Measurements from ENCODE around the gene CHST11. TPM values are rescaled to one million over a fixed set of nuclear protein-coding genes. Genes with fewer than 3 reads are reported as not detected.
A peak's percentile ranks its signal among the peaks of the same experiment; 100 is the strongest.
"Not testable (repeated sequence)": the region's sequence is repeated elsewhere in the genome, so short reads cannot be mapped to it uniquely, and the experiment has no call there.

CHST11 gene
- total RNA-seq, 3 donors from 2014 or later: 12.5 to 16.4 (median 15.5) TPM

DNA sequence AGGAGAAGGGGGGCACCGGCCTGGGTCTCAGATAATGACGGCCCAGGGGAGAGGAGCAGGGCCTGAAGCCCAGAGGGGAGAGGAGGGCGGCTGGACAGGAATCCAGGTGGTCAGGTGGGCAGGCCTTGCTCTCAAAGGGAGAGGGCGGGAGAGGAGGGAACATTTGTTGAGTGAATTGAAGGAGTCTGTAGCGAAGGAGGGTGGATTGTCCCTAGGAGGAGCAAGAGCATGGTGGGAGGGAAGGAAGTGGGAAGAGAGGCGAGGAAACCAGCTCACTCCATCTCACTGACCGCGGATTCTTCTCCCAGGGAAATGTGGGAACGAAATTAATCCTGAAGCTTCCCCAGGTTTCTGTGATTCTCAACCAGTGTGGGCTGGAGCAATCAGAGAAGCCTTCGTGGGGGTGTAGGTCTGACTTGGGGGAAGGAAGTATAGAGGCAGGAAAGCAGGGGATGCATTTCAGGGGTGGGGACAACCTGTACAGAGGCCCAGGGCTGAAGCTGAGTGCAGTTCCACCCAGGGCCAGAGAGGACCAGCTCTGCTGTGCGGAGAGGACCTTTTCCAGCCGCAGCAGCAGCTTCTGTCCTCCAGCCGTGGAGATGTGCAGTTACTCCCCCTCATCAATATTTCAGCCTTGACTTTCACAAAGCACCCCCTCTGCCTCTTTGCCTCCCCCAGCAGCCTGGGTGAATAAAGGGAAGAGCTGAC, 100.9 kb downstream of the CHST11 start:
- DNase-seq (ENCODE audit: low spot score in 2 of 2): no peak
- Histone ChIP-seq H3K9me3 (peaks cover 0 to 11% of the 10 kb centered on the region in 2 donors), H3K36me3 (no peaks in the 10 kb centered on the region), H3K4me3 (no peak overlapping the region), H3K4me1 (no peaks in the 10 kb centered on the region), H3K27ac (no peak overlapping the region), H3K27me3 (no peaks in the 10 kb centered on the region)
- no peak for TF ChIP-seq POLR2A (IDR thresholded peaks at IDR 0.05)
- intact Hi-C loops (cut with DNase I; ENCODE audit: low total_unique reads): no loop called here

DNA sequence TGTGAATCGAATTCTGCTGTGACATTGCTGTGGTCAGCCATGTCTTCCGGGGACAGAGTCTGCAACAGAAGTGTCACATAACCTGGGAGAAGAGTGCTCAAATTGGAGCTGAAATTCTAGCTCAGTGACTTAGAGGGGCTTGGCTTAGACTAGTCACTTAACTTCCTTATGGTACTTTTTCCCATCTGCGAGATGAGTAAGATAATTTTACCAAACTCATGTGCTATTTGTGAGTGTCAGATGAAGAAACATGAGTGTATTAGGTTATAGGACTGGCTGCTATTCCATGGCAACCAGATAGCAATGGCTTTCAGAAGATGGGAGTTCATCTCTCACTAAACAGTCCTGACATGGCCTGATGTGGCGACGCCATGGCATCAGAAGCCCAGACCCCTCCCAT, 104.1 kb downstream of the CHST11 start:
- intact Hi-C loops (cut with DNase I; ENCODE audit: low total_unique reads): no loop called here
- no peaks in the 10 kb centered on the region for H3K9me3 ChIP-seq
- no peak overlapping the region for H3K4me3 ChIP-seq
- H3K36me3 ChIP-seq: no peaks in the 10 kb centered on the region
- no peak for DNase-seq (ENCODE audit: low spot score in 2 of 2)
- H3K4me1 ChIP-seq: no peaks in the 10 kb centered on the region
- TF ChIP-seq POLR2AphosphoS5 (IDR thresholded peaks at IDR 0.05): no peak
- no peak for TF ChIP-seq POLR2A (IDR thresholded peaks at IDR 0.05)
- TF ChIP-seq, protein P1, sequence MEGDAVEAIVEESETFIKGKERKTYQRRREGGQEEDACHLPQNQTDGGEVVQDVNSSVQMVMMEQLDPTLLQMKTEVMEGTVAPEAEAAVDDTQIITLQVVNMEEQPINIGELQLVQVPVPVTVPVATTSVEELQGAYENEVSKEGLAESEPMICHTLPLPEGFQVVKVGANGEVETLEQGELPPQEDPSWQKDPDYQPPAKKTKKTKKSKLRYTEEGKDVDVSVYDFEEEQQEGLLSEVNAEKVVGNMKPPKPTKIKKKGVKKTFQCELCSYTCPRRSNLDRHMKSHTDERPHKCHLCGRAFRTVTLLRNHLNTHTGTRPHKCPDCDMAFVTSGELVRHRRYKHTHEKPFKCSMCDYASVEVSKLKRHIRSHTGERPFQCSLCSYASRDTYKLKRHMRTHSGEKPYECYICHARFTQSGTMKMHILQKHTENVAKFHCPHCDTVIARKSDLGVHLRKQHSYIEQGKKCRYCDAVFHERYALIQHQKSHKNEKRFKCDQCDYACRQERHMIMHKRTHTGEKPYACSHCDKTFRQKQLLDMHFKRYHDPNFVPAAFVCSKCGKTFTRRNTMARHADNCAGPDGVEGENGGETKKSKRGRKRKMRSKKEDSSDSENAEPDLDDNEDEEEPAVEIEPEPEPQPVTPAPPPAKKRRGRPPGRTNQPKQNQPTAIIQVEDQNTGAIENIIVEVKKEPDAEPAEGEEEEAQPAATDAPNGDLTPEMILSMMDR (IDR thresholded peaks at IDR 0.05): no peak
- H3K27me3 ChIP-seq: no peaks in the 10 kb centered on the region
- H3K27ac ChIP-seq: no peak overlapping the region

DNA sequence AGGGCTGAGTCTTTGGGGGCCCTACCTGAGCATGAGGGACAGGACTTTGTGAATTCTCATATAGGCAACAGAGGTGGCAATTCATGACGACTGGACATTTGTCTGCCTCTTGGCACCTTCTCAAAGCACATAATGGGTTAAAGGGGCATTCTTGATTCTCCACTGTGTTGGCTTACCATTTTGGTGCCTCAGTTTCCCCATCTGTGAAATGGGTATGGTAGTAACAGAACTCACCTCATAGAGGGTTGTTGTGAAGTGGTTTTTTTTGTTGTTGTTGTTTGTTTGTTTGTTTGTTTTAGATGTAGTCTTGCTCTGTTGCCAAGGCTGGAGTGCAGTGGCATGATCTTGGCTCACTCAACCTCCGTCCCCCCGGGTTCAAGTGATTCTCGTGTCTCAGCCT, 106.0 kb downstream of the CHST11 start:
- no peaks in the 10 kb centered on the region for H3K4me1 ChIP-seq
- intact Hi-C loops (cut with DNase I; ENCODE audit: low total_unique reads): no loop called here
- no peak overlapping the region for H3K4me3 ChIP-seq
- no peak for DNase-seq (ENCODE audit: low spot score in 2 of 2)
- no peak overlapping the region for H3K27ac ChIP-seq
- no peaks in the 10 kb centered on the region for H3K27me3 ChIP-seq
- no peaks in the 10 kb centered on the region for H3K9me3 ChIP-seq
- TF ChIP-seq, protein P1 (IDR thresholded peaks at IDR 0.05): no peak
- TF ChIP-seq POLR2AphosphoS5 (IDR thresholded peaks at IDR 0.05) (no peak), POLR2A (IDR thresholded peaks at IDR 0.05) (no peak)
- H3K36me3 ChIP-seq: no peaks in the 10 kb centered on the region

DNA sequence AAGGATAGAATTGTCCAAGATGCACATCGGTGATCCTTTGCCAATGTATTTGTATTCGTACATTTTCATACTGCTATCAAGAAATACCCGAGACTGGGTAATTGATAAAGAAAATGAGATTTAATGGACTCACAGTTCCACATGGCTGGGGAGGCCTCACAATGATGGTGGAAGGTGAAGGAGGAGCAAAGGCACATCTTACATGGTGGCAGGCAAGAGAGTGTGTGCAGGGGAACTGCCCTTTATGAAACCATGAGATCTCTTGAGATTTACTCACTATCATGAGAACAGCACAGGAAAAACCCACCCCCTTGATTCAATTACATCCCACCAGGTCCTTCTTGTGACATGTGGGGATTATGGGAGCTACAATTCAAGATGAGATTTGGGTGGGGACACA, 107.9 kb downstream of the CHST11 start:
- H3K4me3 ChIP-seq; H3K27ac ChIP-seq; H3K4me1 ChIP-seq; H3K9me3 ChIP-seq; H3K36me3 ChIP-seq; intact Hi-C loops (cut with DNase I; ENCODE audit: low total_unique reads); DNase-seq (ENCODE audit: low spot score in 2 of 2); H3K27me3 ChIP-seq: not testable (repeated sequence)

DNA sequence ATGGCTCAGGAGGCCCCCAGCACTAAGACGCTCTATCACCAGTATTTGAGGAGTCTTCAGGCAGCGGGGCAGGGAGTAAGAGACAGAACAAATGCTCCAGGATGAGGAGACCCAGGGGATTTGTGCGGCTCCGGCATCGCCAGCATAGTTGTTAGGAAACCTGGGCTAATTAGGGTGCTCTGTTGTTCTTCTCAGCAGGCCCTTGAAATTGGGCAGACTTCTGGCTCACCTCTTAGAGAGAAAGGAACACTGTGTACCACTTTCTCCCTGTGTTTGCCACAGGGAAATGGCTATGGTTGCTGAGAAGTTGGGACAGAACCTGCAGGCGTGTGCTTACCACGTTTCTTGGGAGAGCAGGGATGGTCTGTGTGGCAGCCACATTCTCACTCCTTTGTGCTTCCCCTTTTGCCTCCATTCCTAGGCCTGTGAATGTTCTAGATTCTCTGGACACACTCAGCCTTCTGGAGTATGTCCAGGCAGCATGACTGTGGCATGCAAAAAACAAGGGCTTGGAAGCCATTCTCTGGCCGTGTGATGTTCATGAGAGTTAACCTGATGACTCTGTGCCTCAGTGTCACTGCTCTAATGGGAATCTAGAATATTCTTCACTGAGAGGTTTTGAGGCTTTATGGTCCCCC, 109.0 kb downstream of the CHST11 start:
- TF ChIP-seq, protein P1 (IDR thresholded peaks at IDR 0.05): no peak
- peak in 1 of 3 donors; percentile 15 for TF ChIP-seq POLR2AphosphoS5 (IDR thresholded peaks at IDR 0.05)

DNA sequence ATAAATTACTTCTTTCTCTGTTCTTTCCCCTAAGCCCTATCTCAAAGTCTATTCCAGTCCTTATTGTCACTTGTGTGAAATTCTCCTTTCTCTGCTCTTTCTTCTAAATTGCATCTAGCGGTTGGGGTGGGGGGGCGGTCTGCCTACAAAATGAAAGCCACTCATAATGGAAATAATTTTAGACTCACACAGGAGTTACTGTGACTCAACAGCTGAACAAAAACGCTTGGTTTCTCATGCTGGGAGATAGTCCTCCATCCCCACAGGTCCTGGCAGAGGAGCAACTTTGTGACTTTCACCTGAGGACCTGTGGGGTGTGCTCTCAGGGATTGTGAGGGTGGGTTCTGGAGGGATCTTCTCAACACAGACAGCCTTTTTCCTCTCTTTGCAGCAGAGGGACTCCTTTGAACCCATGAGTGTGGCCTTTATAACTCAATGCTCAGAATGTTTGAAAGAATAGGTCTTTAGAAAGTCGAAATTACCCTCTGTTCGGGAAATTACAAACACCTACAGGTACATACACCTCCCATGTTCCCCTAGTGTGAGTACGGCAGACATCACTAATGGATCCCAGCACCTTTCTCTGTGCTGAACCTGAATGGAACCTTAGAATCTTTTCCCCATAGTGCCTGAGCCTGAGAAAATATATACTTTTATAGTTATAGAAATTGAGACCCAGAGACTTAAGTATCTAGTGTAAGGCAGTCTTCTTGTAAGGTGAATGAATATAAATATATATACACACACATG, 109.7 kb downstream of the CHST11 start:
- no peak for DNase-seq (ENCODE audit: low spot score in 2 of 2)
- Histone ChIP-seq H3K4me3 (no peak overlapping the region), H3K9me3 (no peaks in the 10 kb centered on the region), H3K27ac (no peak overlapping the region), H3K27me3 (no peaks in the 10 kb centered on the region), H3K4me1 (no peaks in the 10 kb centered on the region), H3K36me3 (no peaks in the 10 kb centered on the region)
- no peak for TF ChIP-seq POLR2AphosphoS5 (IDR thresholded peaks at IDR 0.05)
- TF ChIP-seq, protein P1 (IDR thresholded peaks at IDR 0.05): no peak
- no peak for TF ChIP-seq POLR2A (IDR thresholded peaks at IDR 0.05)
- intact Hi-C loops (cut with DNase I; ENCODE audit: low total_unique reads): no loop called here

More for the DNA sequence above, 109.0 kb downstream of the CHST11 start:
- Histone ChIP-seq H3K9me3 (no peaks in the 10 kb centered on the region), H3K4me3 (no peak overlapping the region), H3K4me1 (no peaks in the 10 kb centered on the region), H3K27me3 (no peaks in the 10 kb centered on the region), H3K36me3 (no peaks in the 10 kb centered on the region), H3K27ac (no peak overlapping the region)
- DNase-seq (ENCODE audit: low spot score in 2 of 2): no peak
- intact Hi-C loops (cut with DNase I; ENCODE audit: low total_unique reads): no loop called here

All from breast epithelium (tissue), 4 donors.